Stimulated activated memory B cell treated with anti-CD40 and anti-IgM and Interleukin-4, amounts not matched to agents 10 μg/mL and 1 μg/mL and 100 μg/mL, for 72 hours (primary cell): ENCODE results near the gene ICAM3.
A peak's percentile ranks its signal among the peaks of the same experiment; 100 is the strongest.
"Not testable (repeated sequence)": the region's sequence is repeated elsewhere in the genome, so short reads cannot be mapped to it uniquely, and the experiment has no call there.

ENCODE experiments used
- ATAC-seq: fragments of 150-1000 bp; cut with Tn5 transposase; 2 replicates; pipeline ENCODE4 v1.10.0; 2021
- H3K27ac Mint-ChIP-seq: one replicate; pipeline ENCODE4 v1.8.0; 2022; ENCODE audit warnings: mild to moderate bottlenecking, mixed read lengths
- H3K27me3 Mint-ChIP-seq: one replicate; pipeline ENCODE4 v1.8.0; 2022; ENCODE audit warnings: mixed read lengths
- H3K36me3 Mint-ChIP-seq: one replicate; pipeline ENCODE4 v1.8.0; 2022; ENCODE audit warnings: mixed read lengths
- H3K4me1 Mint-ChIP-seq: one replicate; pipeline ENCODE4 v1.8.0; 2022; ENCODE audit warnings: mixed read lengths
- H3K4me3 Mint-ChIP-seq: one replicate; pipeline ENCODE4 v1.8.0; 2022; ENCODE audit warnings: mild to moderate bottlenecking, moderate library complexity, mixed read lengths
- H3K9me3 Mint-ChIP-seq: one replicate; pipeline ENCODE4 v1.8.0; 2022; ENCODE audit warnings: mixed read lengths

ICAM3 gene

GRCh38 chr19:10363789-10364281 is 24.4 kb upstream of the ICAM3 start:
- H3K27me3 Mint-ChIP-seq, result no peaks in the 10 kb centered on the region
- ATAC-seq, result no peak
- H3K4me1 Mint-ChIP-seq, result no peaks in the 10 kb centered on the region
- peaks cover 84% of the 10 kb centered on the region for H3K36me3 Mint-ChIP-seq
- H3K4me3 Mint-ChIP-seq, result no peak overlapping the region
- no peak overlapping the region for H3K27ac Mint-ChIP-seq
- H3K9me3 Mint-ChIP-seq, result no peaks in the 10 kb centered on the region

GRCh38 chr19:10362259-10362658 is 22.8 kb upstream of the ICAM3 start:
- no peaks in the 10 kb centered on the region for H3K4me1 Mint-ChIP-seq
- no peaks in the 10 kb centered on the region for H3K27me3 Mint-ChIP-seq
- H3K4me3 Mint-ChIP-seq, result no peak overlapping the region
- H3K27ac Mint-ChIP-seq, result no peak overlapping the region
- H3K9me3 Mint-ChIP-seq, result no peaks in the 10 kb centered on the region
- ATAC-seq, result no peak
- H3K36me3 Mint-ChIP-seq, result peaks cover 68% of the 10 kb centered on the region

DNA sequence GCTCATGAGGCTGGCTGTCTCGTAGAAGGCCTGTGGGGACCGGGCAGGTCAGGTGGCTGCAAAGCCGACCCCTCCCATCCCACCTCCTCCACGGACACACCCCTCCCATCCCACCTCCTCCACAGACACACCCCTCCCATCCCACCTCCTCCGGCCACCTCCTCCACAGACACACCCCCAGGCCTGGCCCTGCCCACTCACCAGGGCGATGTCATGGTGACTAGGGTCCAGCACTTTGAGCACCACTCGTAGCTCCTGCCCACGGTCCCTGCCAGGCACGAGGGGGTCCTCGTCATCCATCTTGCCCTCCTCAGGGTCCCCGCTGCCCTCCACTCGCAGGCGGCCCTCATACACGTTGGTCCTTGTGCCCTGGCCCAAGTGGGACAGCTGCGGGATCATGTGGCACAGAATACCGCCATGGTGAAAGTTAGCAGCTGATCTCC is 22.2 kb upstream of the ICAM3 start:
- Mint-ChIP-seq H3K27me3 (no peaks in the 10 kb centered on the region), H3K4me3 (no peak overlapping the region), H3K27ac (no peak overlapping the region), H3K36me3 (peaks cover 64% of the 10 kb centered on the region), H3K4me1 (no peaks in the 10 kb centered on the region), H3K9me3 (no peaks in the 10 kb centered on the region)
- no peak for ATAC-seq

DNA sequence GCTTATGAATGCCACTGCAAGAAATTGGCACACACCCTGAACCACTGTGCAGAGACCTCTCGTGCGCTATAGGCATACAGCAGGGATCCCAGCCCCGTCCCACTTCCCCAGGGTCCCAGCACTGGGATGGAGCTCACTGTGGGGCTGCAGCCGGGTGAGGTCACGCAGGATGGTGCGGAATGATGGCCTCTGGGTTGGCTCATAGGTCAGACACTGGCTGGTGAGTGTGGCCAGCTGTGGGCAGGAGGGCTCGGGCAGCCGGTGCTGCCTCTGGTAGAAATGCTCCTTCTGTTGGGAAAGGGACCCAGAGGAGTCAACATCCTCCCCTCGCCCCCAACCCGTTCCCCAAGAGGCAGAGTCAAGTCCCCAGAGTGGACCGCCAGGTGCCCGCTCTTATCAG is 17.0 kb upstream of the ICAM3 start:
- Mint-ChIP-seq H3K4me1 (no peaks in the 10 kb centered on the region), H3K27me3 (no peaks in the 10 kb centered on the region), H3K27ac (no peak overlapping the region), H3K4me3 (no peak overlapping the region), H3K36me3 (peaks cover 63% of the 10 kb centered on the region), H3K9me3 (no peaks in the 10 kb centered on the region)
- ATAC-seq, result no peak

- Mint-ChIP-seq H3K27ac (no peak overlapping the region), H3K36me3 (peaks cover 40% of the 10 kb centered on the region), H3K4me1 (no peaks in the 10 kb centered on the region), H3K9me3 (no peaks in the 10 kb centered on the region), H3K27me3 (no peaks in the 10 kb centered on the region), H3K4me3 (no peak overlapping the region)
- ATAC-seq, result no peak
These were observed 14.5 kb upstream of the ICAM3 start for GRCh38 chr19:10353793-10354391.

GRCh38 chr19:10352764-10353671 is 13.6 kb upstream of the ICAM3 start:
- Mint-ChIP-seq H3K4me3 (no peak overlapping the region), H3K36me3 (peaks cover 40% of the 10 kb centered on the region), H3K9me3 (no peaks in the 10 kb centered on the region), H3K27me3 (no peaks in the 10 kb centered on the region), H3K4me1 (no peaks in the 10 kb centered on the region), H3K27ac (no peak overlapping the region)
- peak; percentile 39 for ATAC-seq

- H3K27ac Mint-ChIP-seq, result no peak overlapping the region
- H3K27me3 Mint-ChIP-seq, result no peaks in the 10 kb centered on the region
- H3K9me3 Mint-ChIP-seq, result no peaks in the 10 kb centered on the region
- H3K4me1 Mint-ChIP-seq, result no peaks in the 10 kb centered on the region
- ATAC-seq, result no peak
- no peaks in the 10 kb centered on the region for H3K36me3 Mint-ChIP-seq
- H3K4me3 Mint-ChIP-seq, result no peak overlapping the region
These were observed 7.1 kb upstream of the ICAM3 start for GRCh38 chr19:10346509-10346908.

DNA sequence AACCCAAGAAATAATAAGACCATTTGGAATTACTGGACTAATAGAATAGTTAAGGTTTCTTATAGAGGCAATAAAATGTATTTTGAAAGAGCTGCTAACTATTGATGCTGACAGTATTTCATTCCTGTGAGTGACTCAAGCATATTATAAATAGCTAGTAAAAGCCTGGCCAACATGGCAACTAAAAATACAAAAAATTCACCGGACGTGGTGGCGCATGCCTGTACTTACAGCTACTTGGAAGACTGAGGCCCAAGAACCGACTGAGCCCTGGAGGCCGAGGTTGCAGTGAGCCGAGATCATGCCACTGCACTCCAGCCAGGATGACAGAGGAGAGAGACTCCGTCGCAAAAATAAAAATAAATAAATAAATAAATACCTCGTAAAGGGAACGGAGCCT is 5.4 kb upstream of the ICAM3 start:
- Mint-ChIP-seq H3K27me3 (no peaks in the 10 kb centered on the region), H3K4me3 (no peak overlapping the region), H3K9me3 (no peaks in the 10 kb centered on the region), H3K4me1 (peaks cover 9% of the 10 kb centered on the region), H3K27ac (no peak overlapping the region), H3K36me3 (no peaks in the 10 kb centered on the region)
- ATAC-seq, result no peak

DNA sequence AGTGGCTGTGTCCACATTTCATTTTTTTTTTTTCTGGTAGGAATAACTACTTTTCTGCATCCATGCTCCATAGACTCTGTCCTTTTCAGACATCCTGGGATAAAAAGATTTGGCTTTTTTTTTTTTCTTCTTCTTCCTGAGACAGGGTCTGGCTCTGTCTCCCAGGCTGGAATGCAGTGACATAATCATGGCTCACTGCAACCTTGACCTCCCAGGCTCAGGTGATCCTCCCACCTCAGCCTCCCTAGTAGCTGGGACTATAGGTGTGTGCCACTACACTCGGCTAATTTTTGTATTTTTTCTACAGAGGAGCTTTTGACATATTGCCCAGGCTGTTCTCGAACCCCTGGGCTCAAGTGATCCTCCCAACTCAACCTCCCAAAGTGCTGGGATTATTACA is 4.1 kb upstream of the ICAM3 start:
- Mint-ChIP-seq H3K4me3 (no peak overlapping the region), H3K36me3 (no peaks in the 10 kb centered on the region), H3K27ac (no peak overlapping the region), H3K9me3 (no peaks in the 10 kb centered on the region), H3K27me3 (no peaks in the 10 kb centered on the region), H3K4me1 (peaks cover 22% of the 10 kb centered on the region)
- no peak for ATAC-seq

DNA sequence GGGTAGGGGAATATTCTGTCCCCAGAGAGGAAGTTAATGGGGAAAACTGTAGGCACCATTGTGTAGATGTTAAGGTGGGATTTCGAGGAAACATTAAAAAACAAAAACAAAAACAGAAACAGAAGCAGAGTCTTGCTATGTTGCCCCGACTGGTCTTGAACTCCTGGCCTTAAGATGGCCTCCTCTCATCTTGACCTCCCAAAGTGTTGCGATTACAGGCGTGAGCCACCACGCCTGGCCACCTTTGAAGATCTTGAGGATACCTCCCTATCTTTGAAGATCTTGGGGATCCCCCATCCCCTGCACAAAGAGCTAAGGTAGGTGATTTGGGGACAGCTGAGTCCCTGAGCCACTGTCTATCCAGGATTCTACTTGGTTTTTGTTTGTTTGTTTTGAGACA is 553 bp upstream of the ICAM3 start:
- Mint-ChIP-seq H3K4me1 (peaks cover 36% of the 10 kb centered on the region), H3K27me3 (no peaks in the 10 kb centered on the region), H3K9me3 (no peaks in the 10 kb centered on the region), H3K4me3 (peak overlapping the region; percentile 85), H3K27ac (peak overlapping the region; percentile 90), H3K36me3 (peaks cover 10% of the 10 kb centered on the region)
- no peak for ATAC-seq

DNA sequence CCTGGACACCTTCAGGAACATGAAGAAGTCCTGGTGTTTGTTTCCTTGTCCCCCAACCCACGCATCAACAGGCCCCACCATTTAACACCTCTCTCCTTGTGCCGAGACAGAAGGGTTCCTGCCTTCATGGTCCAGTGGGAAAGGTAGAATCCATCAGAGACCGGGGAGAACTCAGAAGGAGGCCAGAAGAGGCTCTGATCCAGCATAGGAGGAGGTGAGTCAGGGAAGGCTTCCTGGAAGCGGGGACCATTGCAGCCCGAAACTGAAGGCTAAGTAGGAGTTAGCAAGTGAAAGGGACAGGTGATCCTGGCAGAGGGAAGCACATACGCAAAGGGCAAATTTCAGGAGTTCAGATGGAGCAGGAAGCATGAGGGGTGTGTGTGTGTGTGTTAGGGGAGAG is 484 bp downstream of the ICAM3 start:
- Mint-ChIP-seq H3K9me3 (no peaks in the 10 kb centered on the region), H3K36me3 (peaks cover 20% of the 10 kb centered on the region), H3K27me3 (no peaks in the 10 kb centered on the region), H3K27ac (peak overlapping the region; percentile 90), H3K4me1 (peaks cover 45% of the 10 kb centered on the region), H3K4me3 (peak overlapping the region; percentile 85)
- no peak for ATAC-seq

GRCh38 chr19:10336725-10337124 is 2.7 kb downstream of the ICAM3 start:
- not testable (repeated sequence) for H3K9me3 Mint-ChIP-seq, H3K4me3 Mint-ChIP-seq, H3K27me3 Mint-ChIP-seq, ATAC-seq
- H3K36me3 Mint-ChIP-seq, result peaks cover 20% of the 10 kb centered on the region
- H3K4me1 Mint-ChIP-seq, result peaks cover 62% of the 10 kb centered on the region
- H3K27ac Mint-ChIP-seq, result peak overlapping the region; percentile 17

- Mint-ChIP-seq H3K4me3 (no peak overlapping the region), H3K36me3 (peaks cover 20% of the 10 kb centered on the region), H3K27ac (no peak overlapping the region)
These were observed 4.0 kb downstream of the ICAM3 start for GRCh38 chr19:10335352-10335985.

DNA sequence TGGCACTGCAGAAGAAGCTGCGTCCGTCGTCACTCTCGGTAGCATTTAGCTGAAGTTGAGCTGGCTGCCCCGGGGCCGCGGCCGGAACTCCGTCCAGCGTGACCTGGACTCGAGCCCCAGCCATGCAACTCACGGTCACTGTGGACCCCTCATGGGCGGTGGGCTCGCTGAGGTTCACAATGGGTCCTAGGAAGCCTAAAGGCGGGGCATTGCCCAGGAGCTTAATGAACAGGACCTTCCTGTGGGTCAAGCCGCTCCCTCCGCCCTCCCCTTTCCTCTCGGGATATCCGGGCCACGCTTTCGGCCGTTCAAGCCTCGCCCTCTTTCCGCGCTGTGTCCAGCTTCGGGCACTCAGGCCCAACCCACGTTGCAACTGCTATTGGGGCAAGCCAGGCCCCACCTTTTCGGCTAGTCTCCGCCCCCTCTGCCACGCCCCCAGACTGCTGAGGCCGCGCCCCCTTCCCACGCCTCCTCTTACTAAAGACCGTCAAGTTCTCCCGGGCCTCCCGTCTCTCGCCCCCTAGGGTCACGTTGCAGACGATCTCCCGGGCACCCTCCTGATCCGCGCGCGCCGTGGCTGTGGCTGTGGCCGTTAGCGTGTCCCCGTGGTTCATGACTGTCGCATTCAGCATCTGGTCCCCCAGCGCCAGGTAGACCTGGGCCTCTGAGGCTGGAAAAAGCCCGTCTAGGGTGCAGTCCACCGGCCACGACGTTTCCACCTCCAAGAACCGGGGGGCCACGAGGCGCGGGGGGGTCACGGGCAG is 4.7 kb downstream of the ICAM3 start:
- peak overlapping the region; percentile 24 for H3K27ac Mint-ChIP-seq
- H3K9me3 Mint-ChIP-seq, result no peaks in the 10 kb centered on the region
- peak overlapping the region; percentile 18 for H3K4me3 Mint-ChIP-seq
- H3K4me1 Mint-ChIP-seq, result peaks cover 54% of the 10 kb centered on the region
- no peak for ATAC-seq
- peaks cover 25% of the 10 kb centered on the region for H3K36me3 Mint-ChIP-seq
- no peaks in the 10 kb centered on the region for H3K27me3 Mint-ChIP-seq

More at GRCh38 chr19:10335352-10335985, 4.0 kb downstream of the ICAM3 start:
- Mint-ChIP-seq H3K9me3 (no peaks in the 10 kb centered on the region), H3K27me3 (no peaks in the 10 kb centered on the region), H3K4me1 (peaks cover 58% of the 10 kb centered on the region)
- ATAC-seq, result no peak
